GM12875 (cell line): Measurements from ENCODE around the gene PIK3C2G.

ENCODE experiments used
- H3K4me3 ChIP-seq: one replicate; pipeline ENCODE4 v1.5.1; 2011; ENCODE audit warnings: low read depth, low read length, control low read depth
- CTCF ChIP-seq: IDR thresholded peaks from 2 replicates; pipeline ENCODE4 v1.5.1; 2011; ENCODE audit warnings: low read depth, mild to moderate bottlenecking, control low read depth, inconsistent platforms, low read length, moderate library complexity, borderline replicate concordance; ENCODE audit not compliant: insufficient read depth

PIK3C2G gene

GRCh38 chr12:18454330-18454729, 193.0 kb downstream of the PIK3C2G start:
- H3K4me3 ChIP-seq: no peak overlapping the region
- TF ChIP-seq CTCF: no peak

GRCh38 chr12:18456344-18456743, 195.0 kb downstream of the PIK3C2G start:
- no peak for TF ChIP-seq CTCF
- H3K4me3 ChIP-seq: no peak overlapping the region

- no peak for TF ChIP-seq CTCF
- no peak overlapping the region for H3K4me3 ChIP-seq
Measured at GRCh38 chr12:18457362-18457761, 196.0 kb downstream of the PIK3C2G start.

GRCh38 chr12:18461758-18462157, 200.4 kb downstream of the PIK3C2G start:
- no peak for TF ChIP-seq CTCF
- H3K4me3 ChIP-seq: no peak overlapping the region

- no peak for TF ChIP-seq CTCF
- no peak overlapping the region for H3K4me3 ChIP-seq
Measured at GRCh38 chr12:18462442-18462841, 201.1 kb downstream of the PIK3C2G start.

GRCh38 chr12:18467620-18468245, 206.4 kb downstream of the PIK3C2G start:
- no peak overlapping the region for H3K4me3 ChIP-seq

More at GRCh38 chr12:18467620-18468245, 206.4 kb downstream of the PIK3C2G start:
- TF ChIP-seq CTCF: no peak
